ENCODE data around the gene MAD1L1. TPM values are rescaled to one million over a fixed set of nuclear protein-coding genes. Genes with fewer than 3 reads are reported as not detected.

Gene MAD1L1
- total and polyA plus RNA-seq, 2 donors (not counting 1 experiment from before 2014, with no cell fraction given), result 9.8 to 29.4 TPM

GRCh38 chr7:1899951-1900762 is 332.6 kb downstream of the MAD1L1 start:
- Histone ChIP-seq H3K27me3 (ENCODE audit: control insufficient read depth, insufficient read depth, low read length) (no peaks in the 10 kb centered on the region), H3K27ac (ENCODE audit: insufficient read depth, low read length) (no peak overlapping the region), H3K79me2 (ENCODE audit: control insufficient read depth, insufficient read depth, low read length) (no peaks in the 10 kb centered on the region), H3K9me3 (ENCODE audit: control insufficient read depth, insufficient read depth, low read depth, low read length) (no peaks in the 10 kb centered on the region), H2AFZ (ENCODE audit: low read length) (no peak overlapping the region), H3K9ac (ENCODE audit: insufficient read depth, low read length) (no peak overlapping the region), H3K36me3 (ENCODE audit: control insufficient read depth, insufficient read depth, low read length) (no peaks in the 10 kb centered on the region), H3K4me2 (ENCODE audit: extremely low read depth, insufficient read depth, low read length) (peak overlapping the region; percentile 8), H3K4me1 (ENCODE audit: control insufficient read depth, extremely low read depth, insufficient read depth, low read length) (peaks cover 13% of the 10 kb centered on the region), H3K4me3 (replicated peaks in 1 of 4; ENCODE audit: control extremely low read depth in 1 of 4, insufficient read depth in 1 of 4, low read depth in 3 of 4, low read length in 4 of 4) (no peak overlapping the region), H4K20me1 (ENCODE audit: control insufficient read depth, extremely low read depth, insufficient read depth, low read length) (no peaks in the 10 kb centered on the region)
- TF ChIP-seq, protein P1, sequence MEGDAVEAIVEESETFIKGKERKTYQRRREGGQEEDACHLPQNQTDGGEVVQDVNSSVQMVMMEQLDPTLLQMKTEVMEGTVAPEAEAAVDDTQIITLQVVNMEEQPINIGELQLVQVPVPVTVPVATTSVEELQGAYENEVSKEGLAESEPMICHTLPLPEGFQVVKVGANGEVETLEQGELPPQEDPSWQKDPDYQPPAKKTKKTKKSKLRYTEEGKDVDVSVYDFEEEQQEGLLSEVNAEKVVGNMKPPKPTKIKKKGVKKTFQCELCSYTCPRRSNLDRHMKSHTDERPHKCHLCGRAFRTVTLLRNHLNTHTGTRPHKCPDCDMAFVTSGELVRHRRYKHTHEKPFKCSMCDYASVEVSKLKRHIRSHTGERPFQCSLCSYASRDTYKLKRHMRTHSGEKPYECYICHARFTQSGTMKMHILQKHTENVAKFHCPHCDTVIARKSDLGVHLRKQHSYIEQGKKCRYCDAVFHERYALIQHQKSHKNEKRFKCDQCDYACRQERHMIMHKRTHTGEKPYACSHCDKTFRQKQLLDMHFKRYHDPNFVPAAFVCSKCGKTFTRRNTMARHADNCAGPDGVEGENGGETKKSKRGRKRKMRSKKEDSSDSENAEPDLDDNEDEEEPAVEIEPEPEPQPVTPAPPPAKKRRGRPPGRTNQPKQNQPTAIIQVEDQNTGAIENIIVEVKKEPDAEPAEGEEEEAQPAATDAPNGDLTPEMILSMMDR (conservative IDR thresholded peaks at IDR 0.05 in 1 of 2, IDR thresholded peaks at IDR 0.05 in 1 of 2; ENCODE audit: low read depth in 1 of 2, low read length in 2 of 2), result no peak
- TF ChIP-seq EZH2 (IDR thresholded peaks at IDR 0.05; ENCODE audit: low read length, missing control alignments), result no peak
- DNase-seq (ENCODE audit: low read depth in 2 of 2), result peak in 1 of 2 donors; percentile 13

DNA sequence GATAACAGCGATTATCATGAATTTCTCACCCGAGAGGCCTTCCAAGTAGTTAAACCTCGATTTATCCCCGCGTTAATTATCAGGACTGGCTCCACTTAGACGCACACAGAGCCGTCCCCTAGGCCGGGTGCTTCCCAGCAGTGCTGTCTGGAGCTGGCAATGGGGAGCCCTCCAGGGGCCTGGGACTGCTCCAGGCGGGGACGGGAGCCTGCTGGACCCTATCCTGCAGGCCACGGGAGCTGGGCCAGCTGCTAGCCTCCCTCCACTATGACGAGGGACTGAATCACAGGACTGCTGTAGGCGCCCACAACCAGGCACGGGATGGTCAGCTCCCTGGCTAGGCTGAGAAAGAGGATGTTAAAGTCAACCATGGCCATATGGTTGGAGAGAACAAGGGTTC is 333.5 kb downstream of the MAD1L1 start:
- peaks cover 13% of the 10 kb centered on the region for H3K4me1 ChIP-seq (ENCODE audit: control insufficient read depth, extremely low read depth, insufficient read depth, low read length)
- H3K36me3 ChIP-seq (ENCODE audit: control insufficient read depth, insufficient read depth, low read length), result no peaks in the 10 kb centered on the region
- no peaks in the 10 kb centered on the region for H4K20me1 ChIP-seq (ENCODE audit: control insufficient read depth, extremely low read depth, insufficient read depth, low read length)
- peak overlapping the region; percentile 58 for H3K27ac ChIP-seq (ENCODE audit: insufficient read depth, low read length)
- H2AFZ ChIP-seq (ENCODE audit: low read length), result no peak overlapping the region
- no peak for TF ChIP-seq EZH2 (IDR thresholded peaks at IDR 0.05; ENCODE audit: low read length, missing control alignments)
- TF ChIP-seq, protein P1 (conservative IDR thresholded peaks at IDR 0.05 in 1 of 2, IDR thresholded peaks at IDR 0.05 in 1 of 2; ENCODE audit: low read depth in 1 of 2, low read length in 2 of 2), result no peak
- peak; percentile 91 to 96 for DNase-seq (ENCODE audit: low read depth in 2 of 2)
- peak overlapping the region; percentile 52 for H3K4me2 ChIP-seq (ENCODE audit: extremely low read depth, insufficient read depth, low read length)
- no peak overlapping the region for H3K9ac ChIP-seq (ENCODE audit: insufficient read depth, low read length)
- no peaks in the 10 kb centered on the region for H3K79me2 ChIP-seq (ENCODE audit: control insufficient read depth, insufficient read depth, low read length)
- H3K9me3 ChIP-seq (ENCODE audit: control insufficient read depth, insufficient read depth, low read depth, low read length), result no peaks in the 10 kb centered on the region
- no peaks in the 10 kb centered on the region for H3K27me3 ChIP-seq (ENCODE audit: control insufficient read depth, insufficient read depth, low read length)
- H3K4me3 ChIP-seq (replicated peaks in 1 of 4; ENCODE audit: control extremely low read depth in 1 of 4, insufficient read depth in 1 of 4, low read depth in 3 of 4, low read length in 4 of 4), result no peak overlapping the region

- Histone ChIP-seq H3K36me3 (ENCODE audit: control insufficient read depth, insufficient read depth, low read length) (no peaks in the 10 kb centered on the region), H3K4me3 (replicated peaks in 1 of 4; ENCODE audit: control extremely low read depth in 1 of 4, insufficient read depth in 1 of 4, low read depth in 3 of 4, low read length in 4 of 4) (no peak overlapping the region), H3K27ac (ENCODE audit: insufficient read depth, low read length) (peak overlapping the region; percentile 58), H3K4me1 (ENCODE audit: control insufficient read depth, extremely low read depth, insufficient read depth, low read length) (peaks cover 13% of the 10 kb centered on the region), H2AFZ (ENCODE audit: low read length) (no peak overlapping the region), H3K27me3 (ENCODE audit: control insufficient read depth, insufficient read depth, low read length) (no peaks in the 10 kb centered on the region), H3K9me3 (ENCODE audit: control insufficient read depth, insufficient read depth, low read depth, low read length) (no peaks in the 10 kb centered on the region), H4K20me1 (ENCODE audit: control insufficient read depth, extremely low read depth, insufficient read depth, low read length) (no peaks in the 10 kb centered on the region), H3K9ac (ENCODE audit: insufficient read depth, low read length) (no peak overlapping the region), H3K79me2 (ENCODE audit: control insufficient read depth, insufficient read depth, low read length) (no peaks in the 10 kb centered on the region), H3K4me2 (ENCODE audit: extremely low read depth, insufficient read depth, low read length) (no peak overlapping the region)
- DNase-seq (ENCODE audit: low read depth in 2 of 2), result no peak
- TF ChIP-seq, protein P1 (conservative IDR thresholded peaks at IDR 0.05 in 1 of 2, IDR thresholded peaks at IDR 0.05 in 1 of 2; ENCODE audit: low read depth in 1 of 2, low read length in 2 of 2), result no peak
- TF ChIP-seq EZH2 (IDR thresholded peaks at IDR 0.05; ENCODE audit: low read length, missing control alignments), result no peak
Measured at GRCh38 chr7:1898628-1899185, 334.0 kb downstream of the MAD1L1 start.

All from fibroblast of lung (primary cell).